DND-41 (cell line): ENCODE results near the gene STK24.

Experiments
- ATAC-seq: fragments of 200-7000 bp; cut with Tn5 transposase; 3 replicates; pipeline ENCODE4 v1.9.1; 2021; ENCODE audit warnings: low read depth; ENCODE audit not compliant: insufficient read depth
- DNase-seq: peaks from one replicate; pipeline ENCODE4 v3.0.0-alpha.2; 2020
- H2AFZ ChIP-seq: 2 replicates; pipeline ENCODE4 v1.6.0; 2012; ENCODE audit warnings: low read depth, low read length
- H3K27ac ChIP-seq: 2 replicates; pipeline ENCODE4 v1.5.1; 2012; ENCODE audit warnings: low read length, inconsistent platforms
- H3K27me3 ChIP-seq: fragments of 200-600 bp; sonication (generic); 2 replicates; pipeline ENCODE4 v1.6.0; 2012; ENCODE audit warnings: low read length, mild to moderate bottlenecking, inconsistent platforms; ENCODE audit not compliant: insufficient read depth, poor library complexity
- H3K36me3 ChIP-seq: 2 replicates; pipeline ENCODE4 v1.5.1; 2012; ENCODE audit warnings: low read length, inconsistent platforms; ENCODE audit not compliant: insufficient read depth
- H3K4me1 ChIP-seq: 2 replicates; pipeline ENCODE4 v1.5.1; 2012; ENCODE audit warnings: mild to moderate bottlenecking, low read length; ENCODE audit not compliant: insufficient read depth
- H3K4me2 ChIP-seq: 2 replicates; pipeline ENCODE4 v1.6.0; 2012; ENCODE audit warnings: mild to moderate bottlenecking, moderate library complexity, low read length, inconsistent platforms; ENCODE audit not compliant: insufficient read depth
- H3K4me3 ChIP-seq, 2 experiments: fragments of 200-600 bp in 1 of 2; shearing (Covaris generic) in 1 of 2; 2 replicates each; pipeline ENCODE4 v1.5.1; 2012 to 2016; ENCODE audit warnings: inconsistent platforms in 2 of 2, low read length in 2 of 2, mild to moderate bottlenecking in 2 of 2, low read depth in 1 of 2, moderate library complexity in 1 of 2
- H3K79me2 ChIP-seq: 2 replicates; pipeline ENCODE4 v1.6.0; 2012; ENCODE audit warnings: low read length, inconsistent platforms; ENCODE audit not compliant: insufficient read depth
- H3K9ac ChIP-seq: 2 replicates; pipeline ENCODE4 v1.6.0; 2012; ENCODE audit warnings: low read depth, mild to moderate bottlenecking, inconsistent platforms, low read length, moderate library complexity
- H3K9me3 ChIP-seq: 2 replicates; pipeline ENCODE4 v1.5.1; 2012; ENCODE audit warnings: low read length, moderate library complexity, mild to moderate bottlenecking, inconsistent platforms; ENCODE audit not compliant: insufficient read depth, severe bottlenecking
- H4K20me1 ChIP-seq: 2 replicates; pipeline ENCODE4 v1.6.0; 2012; ENCODE audit warnings: low read length; ENCODE audit not compliant: insufficient read depth
- CTCF ChIP-seq: IDR thresholded peaks from 2 replicates; pipeline ENCODE4 v1.5.1; 2012; ENCODE audit warnings: borderline replicate concordance, low read length, moderate library complexity, mild to moderate bottlenecking; ENCODE audit not compliant: poor library complexity, severe bottlenecking; ENCODE audit errors: extremely low read depth
- EZH2 ChIP-seq: IDR thresholded peaks from 3 replicates; pipeline ENCODE4 v1.6.1; 2012; ENCODE audit warnings: borderline replicate concordance, low read depth, mild to moderate bottlenecking, moderate library complexity, low read length, inconsistent platforms; ENCODE audit not compliant: severe bottlenecking

The STK24 gene

GRCh38 chr13:98456413-98456845 lies 120.5 kb downstream of the STK24 start:
- Histone ChIP-seq H3K9me3 (no peaks in the 10 kb centered on the region), H3K4me2 (no peak overlapping the region), H3K27me3 (no peaks in the 10 kb centered on the region), H3K4me1 (peaks cover 5% of the 10 kb centered on the region), H3K9ac (no peak overlapping the region), H3K4me3 (no peak overlapping the region), H3K36me3 (peaks cover 94% of the 10 kb centered on the region), H3K27ac (no peak overlapping the region), H4K20me1 (peaks cover 30% of the 10 kb centered on the region), H2AFZ (no peak overlapping the region), H3K79me2 (0 out of 2 replicates have a peak, but pooled peaks cover 5% of the 10 kb centered on the region)
- TF ChIP-seq CTCF = no peak
- no peak for TF ChIP-seq EZH2
- no peak for DNase-seq
- ATAC-seq = peak; percentile 34; the same call in 1 of the 3 replicates

GRCh38 chr13:98454389-98454881 lies 122.5 kb downstream of the STK24 start:
- Histone ChIP-seq H3K9ac (no peak overlapping the region), H3K27me3 (no peaks in the 10 kb centered on the region), H3K4me2 (no peak overlapping the region), H3K9me3 (no peaks in the 10 kb centered on the region), H2AFZ (no peak overlapping the region), H4K20me1 (peaks cover 35% of the 10 kb centered on the region), H3K4me3 (no peak overlapping the region), H3K27ac (no peak overlapping the region), H3K79me2 (0 out of 2 replicates have a peak, but pooled peaks cover 6% of the 10 kb centered on the region), H3K4me1 (peaks cover 17% of the 10 kb centered on the region), H3K36me3 (peaks cover 83% of the 10 kb centered on the region)
- ATAC-seq (no peak), DNase-seq (no peak)
- no peak for TF ChIP-seq CTCF
- TF ChIP-seq EZH2 = no peak

GRCh38 chr13:98452851-98453843 lies 123.8 kb downstream of the STK24 start:
- H3K36me3 ChIP-seq = peaks cover 82% of the 10 kb centered on the region
- H3K27me3 ChIP-seq = no peaks in the 10 kb centered on the region

More at GRCh38 chr13:98452851-98453843, 123.8 kb downstream of the STK24 start:
- no peak for ATAC-seq
- Histone ChIP-seq H3K79me2 (0 out of 2 replicates have a peak, but pooled peaks cover 6% of the 10 kb centered on the region), H4K20me1 (peaks cover 26% of the 10 kb centered on the region), H3K4me1 (peaks cover 17% of the 10 kb centered on the region), H3K4me2 (no peak overlapping the region), H3K9ac (no peak overlapping the region), H3K4me3 (no peak overlapping the region), H3K27ac (no peak overlapping the region), H2AFZ (no peak overlapping the region), H3K9me3 (no peaks in the 10 kb centered on the region)
- TF ChIP-seq EZH2 (no peak), CTCF (no peak)
- DNase-seq = no peak
